SK-N-SH (cell line): Measurements from ENCODE around the gene CCDC102A. TPM values are rescaled to one million over a fixed set of nuclear protein-coding genes. Genes with fewer than 3 reads are reported as not detected.

Source experiments
- CTCF ChIA-PET: fragments of 300-600, 350-600 bp; formaldehyde crosslinking; extraction: SDS; loops from one replicate; lab custom pipeline; 2021; lab: Yijun Ruan, JAX
- POLR2A ChIA-PET: fragments of 350-600 bp; sonication (Branson Sonifier 250); formaldehyde crosslinking; extraction: SDS; loops from one replicate; lab custom pipeline; 2020; ENCODE audit warnings: antibody characterized with exemption, inconsistent platforms; lab: Yijun Ruan, JAX
- DNase-seq: peaks from one replicate; pipeline ENCODE4 v3.0.0; 2012
- H2AFZ ChIP-seq: fragments of 200-600 bp; sonication (generic); 2 replicates; pipeline ENCODE4 v1.8.1; 2016; ENCODE audit warnings: antibody characterized with exemption, mild to moderate bottlenecking, low read depth
- H3F3A ChIP-seq: fragments of 200-600 bp; sonication (generic); replicated peaks from 2 replicates; pipeline ENCODE3; 2016; ENCODE audit warnings: antibody characterized with exemption, mild to moderate bottlenecking; ENCODE audit not compliant: insufficient read depth
- H3K27ac ChIP-seq, 2 experiments: fragments of 200-500 bp in 1 of 2; fragments of 200-600 bp in 1 of 2; sonication (Bioruptor generic) in 1 of 2; sonication (generic), shearing (Covaris generic) in 1 of 2; 2 replicates each; pipeline versions ENCODE4 v1.5.1 to v1.6.1; 2014 to 2016; ENCODE audit warnings: low read depth in 2 of 2, inconsistent platforms in 1 of 2, low read length in 1 of 2, mild to moderate bottlenecking in 1 of 2, mixed read lengths in 1 of 2
- H3K27me3 ChIP-seq: fragments of 200-600 bp; sonication (generic), shearing (Covaris generic); 2 replicates; pipeline ENCODE4 v1.6.1; 2016; ENCODE audit warnings: mixed run types; ENCODE audit not compliant: insufficient read depth
- H3K36me3 ChIP-seq, 2 experiments: fragments of 200-500 bp in 1 of 2; fragments of 200-600 bp in 1 of 2; sonication (Bioruptor generic) in 1 of 2; sonication (generic) in 1 of 2; replicated peaks in 1 of 2; 2 replicates each; pipeline versions ENCODE3 to v1.5.1; 2014 to 2016; ENCODE audit warnings: low read length in 1 of 2, mild to moderate bottlenecking in 1 of 2; ENCODE audit not compliant: insufficient read depth in 2 of 2, control insufficient read depth in 1 of 2
- H3K4me1 ChIP-seq, 2 experiments: fragments of 200-500 bp in 1 of 2; fragments of 200-600 bp in 1 of 2; sonication (Bioruptor generic) in 1 of 2; sonication (generic), shearing (Covaris generic) in 1 of 2; 2 replicates each; pipeline versions ENCODE4 v1.5.1 to v1.6.1; 2014 to 2016; ENCODE audit warnings: low read depth in 1 of 2, low read length in 1 of 2, mixed run types in 1 of 2; ENCODE audit not compliant: insufficient read depth in 2 of 2, control insufficient read depth in 1 of 2
- H3K4me2 ChIP-seq: fragments of 200-600 bp; sonication (generic), shearing (Covaris generic); 2 replicates; pipeline ENCODE4 v1.6.1; 2017; ENCODE audit warnings: mixed run types
- H3K4me3 ChIP-seq, 2 experiments: fragments of 200-500 bp in 1 of 2; fragments of 200-600 bp in 1 of 2; sonication (Bioruptor generic) in 1 of 2; sonication (generic), shearing (Covaris generic) in 1 of 2; 2 replicates each; pipeline versions ENCODE4 v1.5.1 to v1.8.1; 2014 to 2016; ENCODE audit warnings: low read depth in 2 of 2, inconsistent platforms in 1 of 2, low read length in 1 of 2, mild to moderate bottlenecking in 1 of 2, mixed read lengths in 1 of 2, moderate library complexity in 1 of 2
- H3K79me2 ChIP-seq: fragments of 200-600 bp; sonication (generic); 2 replicates; pipeline ENCODE4 v1.8.1; 2017; ENCODE audit warnings: mild to moderate bottlenecking; ENCODE audit not compliant: insufficient read depth
- H3K9ac ChIP-seq: fragments of 200-600 bp; sonication (generic); 2 replicates; pipeline ENCODE4 v1.6.1; 2017; ENCODE audit warnings: mixed run types
- H3K9me2 ChIP-seq: fragments of 200-600 bp; sonication (generic); 2 replicates; pipeline ENCODE4 v1.6.1; 2017; ENCODE audit warnings: mixed run types
- H3K9me3 ChIP-seq: fragments of 200-600 bp; sonication (generic); 2 replicates; pipeline ENCODE4 v1.6.1; 2017; ENCODE audit warnings: mixed run types, mild to moderate bottlenecking, moderate library complexity
- H4K20me1 ChIP-seq: fragments of 200-600 bp; sonication (generic); 2 replicates; pipeline ENCODE4 v1.6.1; 2017; ENCODE audit warnings: mild to moderate bottlenecking, mixed run types; ENCODE audit not compliant: insufficient read depth
- CHD2 ChIP-seq: fragments of 150-350 bp; IDR thresholded peaks from 2 replicates; pipeline ENCODE4 v1.6.1; 2018; ENCODE audit warnings: low read length; ENCODE audit not compliant: partially characterized antibody
- CTCF ChIP-seq: fragments of 200-600 bp; sonication (generic); IDR thresholded peaks from 2 replicates; pipeline ENCODE4 v1.6.1; 2017; ENCODE audit warnings: antibody characterized with exemption, mild to moderate bottlenecking, moderate library complexity
- ELF1 ChIP-seq: IDR thresholded peaks from 2 replicates; pipeline ENCODE4 v1.4.0; 2012
- EP300 ChIP-seq, 2 experiments: IDR thresholded peaks; 2 replicates each; pipeline versions ENCODE4 v1.4.0 to v1.6.1; 2012; ENCODE audit warnings: borderline replicate concordance in 1 of 2, low read depth in 1 of 2, low read length in 1 of 2
- FOXM1 ChIP-seq: IDR thresholded peaks from 2 replicates; pipeline ENCODE4 v1.4.0; 2012; ENCODE audit warnings: low read depth, mild to moderate bottlenecking
- GABPA ChIP-seq: IDR thresholded peaks from 2 replicates; pipeline ENCODE4 v1.4.0; 2012; ENCODE audit warnings: low read depth, mild to moderate bottlenecking
- GATA2 ChIP-seq: sonication (generic); formaldehyde crosslinking; IDR thresholded peaks from 2 replicates; pipeline ENCODE4 v1.5.0; 2020; ENCODE audit warnings: mild to moderate bottlenecking, missing genetic modification reagents
- JUND ChIP-seq: IDR thresholded peaks from 2 replicates; pipeline ENCODE4 v1.4.0; 2012
- MEF2A ChIP-seq: IDR thresholded peaks from 2 replicates; pipeline ENCODE4 v1.4.0; 2012; ENCODE audit warnings: low read depth, borderline replicate concordance
- MXI1 ChIP-seq: IDR thresholded peaks from 2 replicates; pipeline ENCODE4 v1.6.1; 2012; ENCODE audit warnings: mild to moderate bottlenecking, low read depth, low read length, improper control_type of control experiment
- NFIC ChIP-seq: IDR thresholded peaks from 2 replicates; pipeline ENCODE4 v1.4.0; 2012; ENCODE audit warnings: borderline replicate concordance
- NRF1 ChIP-seq: IDR thresholded peaks from 2 replicates; pipeline ENCODE4 v1.6.1; 2012; ENCODE audit warnings: low read depth, mild to moderate bottlenecking, low read length
- PBX3 ChIP-seq: IDR thresholded peaks from 2 replicates; pipeline ENCODE4; 2012
- POLR2AphosphoS5 ChIP-seq: IDR thresholded peaks from 2 replicates; pipeline ENCODE4 v1.6.1; 2012; ENCODE audit warnings: low read depth, low read length
- RCOR1 ChIP-seq: fragments of 150-350 bp; IDR thresholded peaks from 2 replicates; pipeline ENCODE4 v1.6.1; 2017; ENCODE audit warnings: antibody characterized with exemption, low read length
- RFX5 ChIP-seq: IDR thresholded peaks from 2 replicates; pipeline ENCODE4 v1.6.1; 2012; ENCODE audit warnings: mild to moderate bottlenecking, improper control_type of control experiment, low read length
- RXRA ChIP-seq: IDR thresholded peaks from 2 replicates; pipeline ENCODE4 v1.4.0; 2012; ENCODE audit warnings: low read depth, mild to moderate bottlenecking, borderline replicate concordance
- TAF1 ChIP-seq: IDR thresholded peaks from 2 replicates; pipeline ENCODE4 v1.6.1; 2012; ENCODE audit warnings: low read depth, mild to moderate bottlenecking, low read length, moderate library complexity, borderline replicate concordance
- TCF12 ChIP-seq: IDR thresholded peaks from 2 replicates; pipeline ENCODE4 v1.4.0; 2012
- TEAD4 ChIP-seq: IDR thresholded peaks from 2 replicates; pipeline ENCODE4 v1.4.0; 2012; ENCODE audit warnings: mild to moderate bottlenecking, borderline replicate concordance; ENCODE audit not compliant: insufficient read depth
- YY1 ChIP-seq: IDR thresholded peaks from 2 replicates; pipeline ENCODE4 v1.4.0; 2012; ENCODE audit warnings: low read depth, mild to moderate bottlenecking
- ZBTB33 ChIP-seq: IDR thresholded peaks from 2 replicates; pipeline ENCODE4 v1.4.0; 2012; ENCODE audit warnings: low read depth, borderline replicate concordance
- WGBS: methylation state at CpG from one replicate; pipeline ENCODE4 v1.1.6; 2017; ENCODE audit warnings: low lambda C conversion rate; 5-methylcytosine and 5-hydroxymethylcytosine counted together
- polyA plus RNA-seq, 3 experiments: library from polyadenylated mRNA; depleted of rRNA; stranded (reverse); fragments of >200 nt; gene quantifications; 2 replicates each; pipeline ENCODE4 v1.2.3, GENCODE V29; 2012

The CCDC102A gene
- polyA plus RNA-seq, 1 of the 3 experiments (the other 2 are of a cell fraction): 26.2 TPM

- Histone ChIP-seq H3K9me2 (no peaks in the 10 kb centered on the region), H3F3A (peaks cover 8% of the 10 kb centered on the region), H4K20me1 (no peaks in the 10 kb centered on the region), H3K4me3 (no peak overlapping the region), H3K4me1 (peaks cover 0 to 4% of the 10 kb centered on the region in 2 experiments; a peak in 2 of 4 replicates), H3K27ac (no peak overlapping the region)
- CTCF ChIA-PET: interaction anchor here (2.0 to 4.9 kb wide), 2 partner anchors 13 to 19 kb away, joined by 5 to 23 read pairs; no protein-coding TSS in a partner anchor
- no peak for TF ChIP-seq GABPA
- no peak for TF ChIP-seq TEAD4
- no peak for TF ChIP-seq RCOR1
- TF ChIP-seq EP300 (IDR thresholded peaks at IDR 0.05; ENCODE audit: borderline replicate concordance in 1 of 2, low read depth in 1 of 2, low read length in 1 of 2): no peak
- no peak for TF ChIP-seq ZBTB33
- no peak for TF ChIP-seq RXRA
- TF ChIP-seq NFIC: no peak
- no peak for TF ChIP-seq PBX3
- TF ChIP-seq, all 33 proteins: peak for 0
- Histone ChIP-seq H3K9ac (no peak overlapping the region), H3K79me2 (no peaks in the 10 kb centered on the region), H3K27me3 (peaks cover 8% of the 10 kb centered on the region; the same call in 1 of the 2 replicates), H3K36me3 (no peaks in the 10 kb centered on the region), H3K4me2 (no peak overlapping the region), H2AFZ (no peak overlapping the region), H3K9me3 (no peaks in the 10 kb centered on the region)
- POLR2A ChIA-PET: no interaction called here
- no peak for DNase-seq
- 77% methylated on average over 7 of the region's 8 CpGs for WGBS
Measured at GRCh38 chr16:57562669-57563486, 26.5 kb upstream of the CCDC102A start.

GRCh38 chr16:57562066-57562465 is 25.7 kb upstream of the CCDC102A start:
- ChIA-PET POLR2A (no interaction called here), CTCF (interaction anchor here (1.4 to 4.9 kb wide), 2 partner anchors 14 to 87 kb away, joined by 3 to 23 read pairs; no protein-coding TSS in a partner anchor)
- DNase-seq: no peak
- H3K4me3 ChIP-seq: no peak overlapping the region
- no peaks in the 10 kb centered on the region for H3K36me3 ChIP-seq
- 61% methylated on average over 3 of the region's 4 CpGs for whole genome bisulfite sequencing
- no peaks in the 10 kb centered on the region for H4K20me1 ChIP-seq
- no peaks in the 10 kb centered on the region for H3K79me2 ChIP-seq
- no peak overlapping the region for H2AFZ ChIP-seq
- no peak overlapping the region for H3K9ac ChIP-seq
- no peak overlapping the region for H3K27ac ChIP-seq
- H3K4me2 ChIP-seq: no peak overlapping the region
- H3K9me2 ChIP-seq: no peaks in the 10 kb centered on the region
- peaks cover 8% of the 10 kb centered on the region for H3F3A ChIP-seq
- no peaks in the 10 kb centered on the region for H3K9me3 ChIP-seq
- peaks cover 0 to 4% of the 10 kb centered on the region in 2 experiments; a peak in 2 of 4 replicates for H3K4me1 ChIP-seq
- peaks cover 10% of the 10 kb centered on the region; the same call in 1 of the 2 replicates for H3K27me3 ChIP-seq
- no peak for TF ChIP-seq CTCF
- TF ChIP-seq TAF1: no peak
- TF ChIP-seq TCF12: no peak
- no peak for TF ChIP-seq NRF1
- TF ChIP-seq YY1: no peak
- TF ChIP-seq EP300 (IDR thresholded peaks at IDR 0.05; ENCODE audit: borderline replicate concordance in 1 of 2, low read depth in 1 of 2, low read length in 1 of 2): no peak
- no peak for TF ChIP-seq GABPA
- TF ChIP-seq GATA2 (CRISPR knock-in tag): no peak
- no peak for TF ChIP-seq RCOR1
- no peak for TF ChIP-seq FOXM1
- no peak for TF ChIP-seq PBX3
- TF ChIP-seq RFX5: no peak
- TF ChIP-seq POLR2AphosphoS5: no peak
- no peak for TF ChIP-seq TEAD4
- TF ChIP-seq MEF2A: no peak
- no peak for TF ChIP-seq ELF1
- no peak for TF ChIP-seq MXI1
- TF ChIP-seq CHD2: no peak
- no peak for TF ChIP-seq JUND
